SK-N-MC (cell line): ENCODE data around the gene CLEC1A.

Experiments
- DNase-seq: peaks from one replicate; pipeline ENCODE4 v3.0.0-alpha.2; 2011; ENCODE audit warnings: low read depth, low spot score
- H3K27ac ChIP-seq: fragments of 200-600 bp; sonication (generic); 2 replicates; pipeline ENCODE4 v1.5.1; 2016; ENCODE audit warnings: mixed run types
- H3K36me3 ChIP-seq: fragments of 200-600 bp; sonication (generic); 2 replicates; pipeline ENCODE4 v1.6.1; 2017; ENCODE audit warnings: antibody characterized with exemption, low read length, mixed read lengths; ENCODE audit not compliant: insufficient read depth
- H3K4me3 ChIP-seq: fragments of 200-600 bp; sonication (generic); 2 replicates; pipeline ENCODE4 v1.5.1; 2016
- H3K9ac ChIP-seq: fragments of 200-600 bp; sonication (generic); 2 replicates; pipeline ENCODE4 v1.8.0; 2017; ENCODE audit warnings: mixed run types, mixed read lengths; ENCODE audit not compliant: insufficient read length
- H3K9me3 ChIP-seq: fragments of 200-600 bp; sonication (generic); 2 replicates; pipeline ENCODE4 v1.6.1; 2017; ENCODE audit warnings: low read depth, mild to moderate bottlenecking, antibody characterized with exemption, low read length, moderate library complexity, mixed read lengths
- EZH2 ChIP-seq: fragments of 200-600 bp; sonication (generic); IDR thresholded peaks from one replicate; pipeline ENCODE4 v1.6.1; 2017; ENCODE audit warnings: antibody characterized with exemption
- FOXP2 ChIP-seq: optimal IDR thresholded peaks from 2 replicates; pipeline ENCODE3; 2011; ENCODE audit warnings: mild to moderate bottlenecking, moderate library complexity; ENCODE audit not compliant: insufficient read depth; ENCODE audit errors: extremely low read length, control extremely low read depth
- POLR2AphosphoS5 ChIP-seq: IDR thresholded peaks from 2 replicates; pipeline ENCODE4 v1.6.1; 2012; ENCODE audit warnings: mild to moderate bottlenecking, low read depth, low read length, borderline replicate concordance

The CLEC1A gene

DNA sequence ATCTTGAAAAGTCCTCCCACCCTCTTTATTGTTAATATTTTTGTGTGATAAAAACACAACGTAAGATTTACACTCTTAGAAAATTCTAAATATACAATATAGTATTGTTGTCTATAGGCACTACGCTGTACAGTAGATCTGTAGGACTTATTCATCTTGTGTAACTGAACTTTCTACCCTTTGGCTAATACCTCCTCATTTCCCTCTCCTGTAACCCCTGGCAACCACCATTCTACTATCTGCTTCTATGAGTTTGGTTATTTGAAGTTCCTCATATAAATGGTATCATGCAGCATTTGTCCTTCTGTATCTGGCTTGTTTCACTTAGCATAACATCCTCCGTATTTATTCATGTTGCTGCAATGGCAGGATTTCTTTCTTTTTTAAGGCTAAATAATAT is 73.5 kb downstream of the CLEC1A start:
- no peak for DNase-seq
- Histone ChIP-seq H3K27ac (no peak overlapping the region), H3K36me3 (no peaks in the 10 kb centered on the region), H3K9ac (no peak overlapping the region), H3K4me3 (no peak overlapping the region), H3K9me3 (no peaks in the 10 kb centered on the region)
- TF ChIP-seq FOXP2 (no peak), POLR2AphosphoS5 (no peak), EZH2 (no peak)

DNA sequence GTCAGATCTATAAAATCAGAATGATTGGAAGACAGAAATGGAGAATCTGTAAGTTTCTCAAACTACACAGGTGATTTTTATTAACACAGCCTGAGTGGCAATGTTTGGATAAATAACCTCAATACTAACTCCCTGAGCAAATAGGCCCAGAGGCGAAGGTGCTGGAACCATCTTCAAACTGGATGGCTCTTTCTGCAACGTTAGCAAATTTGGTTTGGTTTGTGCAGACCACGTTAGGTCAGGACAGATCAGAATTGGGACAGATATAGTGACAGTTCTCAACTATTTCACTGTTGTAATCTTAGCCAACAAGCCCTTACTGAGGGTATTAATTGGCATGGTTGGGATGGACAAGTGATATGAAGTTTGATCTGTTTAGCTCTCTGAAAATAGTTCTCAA is 77.4 kb downstream of the CLEC1A start:
- no peak for TF ChIP-seq EZH2
- TF ChIP-seq POLR2AphosphoS5: no peak
- no peak for TF ChIP-seq FOXP2
- Histone ChIP-seq H3K9me3 (no peaks in the 10 kb centered on the region), H3K9ac (no peak overlapping the region), H3K27ac (no peak overlapping the region), H3K36me3 (no peaks in the 10 kb centered on the region), H3K4me3 (no peak overlapping the region)
- no peak for DNase-seq
